HUES64 (cell line): Measurements from ENCODE around the gene MAP3K19.
"Not testable (repeated sequence)": the region's sequence is repeated elsewhere in the genome, so short reads cannot be mapped to it uniquely, and the experiment has no call there.

ENCODE experiments used
- H3K27ac ChIP-seq: 2 replicates; pipeline ENCODE4 v1.7.0; 2013; ENCODE audit warnings: low read depth, low read length, inconsistent platforms
- H3K27me3 ChIP-seq: 2 replicates; pipeline ENCODE4 v1.6.1; 2013; ENCODE audit warnings: mild to moderate bottlenecking, low read length; ENCODE audit not compliant: insufficient read depth
- H3K36me3 ChIP-seq: 2 replicates; pipeline ENCODE4 v1.6.1; 2013; ENCODE audit warnings: mild to moderate bottlenecking, low read length; ENCODE audit not compliant: insufficient read depth
- H3K4me1 ChIP-seq: 2 replicates; pipeline ENCODE4 v1.6.1; 2013; ENCODE audit warnings: mild to moderate bottlenecking, low read length, moderate library complexity; ENCODE audit not compliant: insufficient read depth
- H3K4me3 ChIP-seq: 2 replicates; pipeline ENCODE4 v1.5.1; 2013; ENCODE audit warnings: mild to moderate bottlenecking, low read length, moderate library complexity
- H3K9ac ChIP-seq: 2 replicates; pipeline ENCODE4 v1.6.1; 2013; ENCODE audit warnings: mild to moderate bottlenecking, low read depth, low read length
- H3K9me3 ChIP-seq: 2 replicates; pipeline ENCODE4 v1.6.1; 2013; ENCODE audit warnings: low read depth, low read length; ENCODE audit not compliant: insufficient read depth
- WGBS: fragments of 150-250, 120-280 bp; methylation state at CpG from one replicate; pipeline ENCODE4 v1.1.7; 2013; ENCODE audit warnings: missing lambda C conversion rate; 5-methylcytosine and 5-hydroxymethylcytosine counted together

The MAP3K19 gene

GRCh38 chr2:134979221-134979620, 68.0 kb downstream of the MAP3K19 start:
- H3K36me3 ChIP-seq = no peaks in the 10 kb centered on the region
- WGBS = 100% methylated on average over 3 of the region's 4 CpGs
- no peaks in the 10 kb centered on the region for H3K4me1 ChIP-seq
- H3K27ac ChIP-seq = no peak overlapping the region
- H3K9me3 ChIP-seq = no peaks in the 10 kb centered on the region
- H3K27me3 ChIP-seq = no peaks in the 10 kb centered on the region
- H3K9ac ChIP-seq = no peak overlapping the region
- H3K4me3 ChIP-seq = no peak overlapping the region

- H3K36me3 ChIP-seq, H3K4me1 ChIP-seq, H3K27ac ChIP-seq, H3K9ac ChIP-seq, H3K9me3 ChIP-seq, H3K27me3 ChIP-seq, H3K4me3 ChIP-seq: not testable (repeated sequence)
- 91% methylated on average over 5 of the region's 5 CpGs for WGBS
Observed at GRCh38 chr2:134977104-134977503, 70.1 kb downstream of the MAP3K19 start.

- Histone ChIP-seq H3K9ac (no peak overlapping the region), H3K36me3 (no peaks in the 10 kb centered on the region), H3K4me3 (no peak overlapping the region), H3K27me3 (no peaks in the 10 kb centered on the region), H3K4me1 (no peaks in the 10 kb centered on the region), H3K9me3 (no peaks in the 10 kb centered on the region), H3K27ac (no peak overlapping the region)
- WGBS = 90% methylated on average over 3 of the region's 3 CpGs
Observed at GRCh38 chr2:134976074-134976702, 71.1 kb downstream of the MAP3K19 start.

- Histone ChIP-seq H3K27me3 (no peaks in the 10 kb centered on the region), H3K36me3 (no peaks in the 10 kb centered on the region), H3K9ac (no peak overlapping the region), H3K4me3 (no peak overlapping the region), H3K27ac (no peak overlapping the region), H3K4me1 (no peaks in the 10 kb centered on the region), H3K9me3 (0 out of 2 replicates have a peak, but pooled peaks cover 3% of the 10 kb centered on the region)
- 90% methylated on average over 6 of the region's 6 CpGs for WGBS
Observed at GRCh38 chr2:134975281-134976009, 71.8 kb downstream of the MAP3K19 start.

- Histone ChIP-seq H3K4me1 (no peaks in the 10 kb centered on the region), H3K36me3 (no peaks in the 10 kb centered on the region), H3K27me3 (no peaks in the 10 kb centered on the region), H3K4me3 (no peak overlapping the region), H3K9ac (no peak overlapping the region), H3K27ac (no peak overlapping the region), H3K9me3 (peaks cover 17% of the 10 kb centered on the region)
- WGBS = 100% methylated on average over 1 of the region's 2 CpGs
Observed at GRCh38 chr2:134973241-134974138, 73.8 kb downstream of the MAP3K19 start.

- not testable (repeated sequence) for H3K4me1 ChIP-seq, H3K27ac ChIP-seq, H3K9ac ChIP-seq, H3K36me3 ChIP-seq, H3K4me3 ChIP-seq, H3K27me3 ChIP-seq
- WGBS = 93% methylated on average over 10 of the region's 10 CpGs
- H3K9me3 ChIP-seq = peaks cover 17% of the 10 kb centered on the region
Observed at GRCh38 chr2:134967166-134967565, 80.1 kb downstream of the MAP3K19 start.

GRCh38 chr2:134957477-134957876, 89.8 kb downstream of the MAP3K19 start:
- WGBS = 96% methylated on average over 4 of the region's 5 CpGs
- Histone ChIP-seq H3K27me3 (no peaks in the 10 kb centered on the region), H3K27ac (no peak overlapping the region), H3K36me3 (peaks cover 60% of the 10 kb centered on the region), H3K9me3 (no peaks in the 10 kb centered on the region), H3K4me3 (no peak overlapping the region), H3K9ac (no peak overlapping the region), H3K4me1 (peaks cover 7% of the 10 kb centered on the region)

- peaks cover 77% of the 10 kb centered on the region for H3K36me3 ChIP-seq
- H3K27me3 ChIP-seq = no peaks in the 10 kb centered on the region
- no peak overlapping the region for H3K9ac ChIP-seq
- 96% methylated on average over 1 of the region's 1 CpG for WGBS
- no peaks in the 10 kb centered on the region for H3K9me3 ChIP-seq
- H3K27ac ChIP-seq = no peak overlapping the region
- H3K4me3 ChIP-seq = no peak overlapping the region
- H3K4me1 ChIP-seq = no peaks in the 10 kb centered on the region
Observed at GRCh38 chr2:134955744-134956143, 91.5 kb downstream of the MAP3K19 start.

GRCh38 chr2:134954065-134954464, 93.2 kb downstream of the MAP3K19 start:
- peaks cover 94% of the 10 kb centered on the region for H3K36me3 ChIP-seq
- WGBS = 93% methylated on average over 5 of the region's 5 CpGs

GRCh38 chr2:134952608-134953007, 94.6 kb downstream of the MAP3K19 start:
- Histone ChIP-seq H3K4me1 (no peaks in the 10 kb centered on the region), H3K9me3 (no peaks in the 10 kb centered on the region), H3K36me3 (peaks cover 100% of the 10 kb centered on the region), H3K27me3 (no peaks in the 10 kb centered on the region), H3K27ac (no peak overlapping the region), H3K4me3 (no peak overlapping the region), H3K9ac (no peak overlapping the region)
- 82% methylated on average over 3 of the region's 3 CpGs for WGBS

More at GRCh38 chr2:134954065-134954464, 93.2 kb downstream of the MAP3K19 start:
- no peaks in the 10 kb centered on the region for H3K4me1 ChIP-seq
- H3K27ac ChIP-seq = no peak overlapping the region
- no peak overlapping the region for H3K4me3 ChIP-seq
- no peak overlapping the region for H3K9ac ChIP-seq
- H3K9me3 ChIP-seq = no peaks in the 10 kb centered on the region
- H3K27me3 ChIP-seq = no peaks in the 10 kb centered on the region

- no peaks in the 10 kb centered on the region for H3K27me3 ChIP-seq
- no peak overlapping the region for H3K4me3 ChIP-seq
- 95% methylated on average over 2 of the region's 2 CpGs for WGBS
- no peaks in the 10 kb centered on the region for H3K4me1 ChIP-seq
- no peak overlapping the region for H3K27ac ChIP-seq
- no peaks in the 10 kb centered on the region for H3K9me3 ChIP-seq
- H3K36me3 ChIP-seq = peaks cover 100% of the 10 kb centered on the region
- H3K9ac ChIP-seq = no peak overlapping the region
Observed at GRCh38 chr2:134950886-134951285, 96.4 kb downstream of the MAP3K19 start.
